ENCODE data around the gene HUNK. TPM values are rescaled to one million over a fixed set of nuclear protein-coding genes. Genes with fewer than 3 reads are reported as not detected.
A peak's percentile ranks its signal among the peaks of the same experiment; 100 is the strongest.

HUNK gene
- total RNA-seq, 1 donor from 2014 or later = 44.0 TPM

DNA sequence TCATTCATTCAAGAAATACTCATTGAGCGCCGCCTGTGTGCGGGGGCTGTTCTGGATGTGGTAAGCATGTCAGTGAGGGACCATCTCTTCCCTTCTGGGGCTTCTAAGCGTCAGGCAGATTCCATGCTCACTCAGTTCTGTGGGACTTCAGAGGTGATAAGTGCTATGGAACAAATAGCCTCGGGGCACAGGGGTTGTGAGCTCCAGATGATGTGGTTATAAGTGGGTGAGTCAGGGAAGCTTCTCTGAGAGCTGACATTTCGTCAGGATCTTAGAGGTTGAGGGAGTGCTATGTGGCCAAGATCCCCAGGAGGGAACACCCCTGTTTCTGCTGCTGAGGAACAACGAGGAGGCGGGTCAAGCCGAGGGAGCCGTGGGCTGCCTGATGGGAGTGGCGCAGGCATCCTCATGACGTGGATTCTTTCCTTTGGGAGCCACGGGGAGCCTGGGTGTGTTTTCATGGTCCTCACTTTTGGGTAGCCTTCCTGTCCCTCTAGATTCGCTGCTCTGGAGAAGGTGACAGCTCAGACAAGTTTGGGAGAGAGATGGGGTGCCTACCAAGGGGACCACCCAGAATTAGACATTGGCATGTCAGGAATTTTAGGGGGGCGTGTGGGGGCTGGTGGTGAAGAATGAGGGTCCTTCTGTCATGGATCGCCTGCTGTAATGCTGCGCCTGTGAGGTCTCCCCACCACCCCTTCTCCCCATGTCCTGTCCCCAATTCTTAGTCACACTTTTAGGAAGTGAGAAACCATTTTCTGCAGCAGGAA is 38.5 kb downstream of the HUNK start:
- TF ChIP-seq, protein P1, sequence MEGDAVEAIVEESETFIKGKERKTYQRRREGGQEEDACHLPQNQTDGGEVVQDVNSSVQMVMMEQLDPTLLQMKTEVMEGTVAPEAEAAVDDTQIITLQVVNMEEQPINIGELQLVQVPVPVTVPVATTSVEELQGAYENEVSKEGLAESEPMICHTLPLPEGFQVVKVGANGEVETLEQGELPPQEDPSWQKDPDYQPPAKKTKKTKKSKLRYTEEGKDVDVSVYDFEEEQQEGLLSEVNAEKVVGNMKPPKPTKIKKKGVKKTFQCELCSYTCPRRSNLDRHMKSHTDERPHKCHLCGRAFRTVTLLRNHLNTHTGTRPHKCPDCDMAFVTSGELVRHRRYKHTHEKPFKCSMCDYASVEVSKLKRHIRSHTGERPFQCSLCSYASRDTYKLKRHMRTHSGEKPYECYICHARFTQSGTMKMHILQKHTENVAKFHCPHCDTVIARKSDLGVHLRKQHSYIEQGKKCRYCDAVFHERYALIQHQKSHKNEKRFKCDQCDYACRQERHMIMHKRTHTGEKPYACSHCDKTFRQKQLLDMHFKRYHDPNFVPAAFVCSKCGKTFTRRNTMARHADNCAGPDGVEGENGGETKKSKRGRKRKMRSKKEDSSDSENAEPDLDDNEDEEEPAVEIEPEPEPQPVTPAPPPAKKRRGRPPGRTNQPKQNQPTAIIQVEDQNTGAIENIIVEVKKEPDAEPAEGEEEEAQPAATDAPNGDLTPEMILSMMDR (conservative IDR thresholded peaks at IDR 0.05) = no peak
- peaks cover 75% of the 10 kb centered on the region for H3K4me1 Mint-ChIP-seq (ENCODE audit: unreplicated experiment)
- no peaks in the 10 kb centered on the region for H3K27me3 Mint-ChIP-seq
- H3K4me3 Mint-ChIP-seq = peak overlapping the region; percentile 48
- DNase-seq (ENCODE audit: extremely low spot score, unreplicated experiment) = no peak
- peaks cover 16% of the 10 kb centered on the region for H3K36me3 Mint-ChIP-seq
- H3K27ac Mint-ChIP-seq = peak overlapping the region; percentile 54
- no peaks in the 10 kb centered on the region for H3K9me3 Mint-ChIP-seq

DNA sequence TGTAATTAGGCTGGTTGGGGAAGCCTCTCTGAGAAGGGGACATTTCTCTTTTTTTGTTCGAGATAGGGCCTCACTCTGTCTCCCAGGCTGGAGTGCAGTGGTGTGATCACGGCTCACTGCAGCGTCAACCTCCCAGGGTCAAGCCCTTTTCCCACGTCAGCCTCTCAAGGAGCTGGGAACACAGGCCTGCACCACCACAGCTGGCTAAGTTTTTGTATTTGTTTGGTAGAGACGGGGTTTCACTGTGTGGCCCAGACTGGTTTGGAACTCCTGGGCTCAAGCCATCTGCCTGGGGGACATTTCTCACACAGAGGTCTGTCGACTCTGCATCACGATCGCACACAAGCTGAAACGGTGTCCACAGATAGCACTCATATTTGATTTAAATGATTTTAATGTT is 39.7 kb downstream of the HUNK start:
- no peak for DNase-seq (ENCODE audit: extremely low spot score, unreplicated experiment)
- TF ChIP-seq, protein P1 (conservative IDR thresholded peaks at IDR 0.05) = no peak
- H3K4me3 Mint-ChIP-seq = peak overlapping the region; percentile 51
- peak overlapping the region; percentile 79 for H3K27ac Mint-ChIP-seq
- no peaks in the 10 kb centered on the region for H3K27me3 Mint-ChIP-seq
- H3K36me3 Mint-ChIP-seq = peaks cover 20% of the 10 kb centered on the region
- H3K4me1 Mint-ChIP-seq (ENCODE audit: unreplicated experiment) = peaks cover 72% of the 10 kb centered on the region
- H3K9me3 Mint-ChIP-seq = no peaks in the 10 kb centered on the region

DNA sequence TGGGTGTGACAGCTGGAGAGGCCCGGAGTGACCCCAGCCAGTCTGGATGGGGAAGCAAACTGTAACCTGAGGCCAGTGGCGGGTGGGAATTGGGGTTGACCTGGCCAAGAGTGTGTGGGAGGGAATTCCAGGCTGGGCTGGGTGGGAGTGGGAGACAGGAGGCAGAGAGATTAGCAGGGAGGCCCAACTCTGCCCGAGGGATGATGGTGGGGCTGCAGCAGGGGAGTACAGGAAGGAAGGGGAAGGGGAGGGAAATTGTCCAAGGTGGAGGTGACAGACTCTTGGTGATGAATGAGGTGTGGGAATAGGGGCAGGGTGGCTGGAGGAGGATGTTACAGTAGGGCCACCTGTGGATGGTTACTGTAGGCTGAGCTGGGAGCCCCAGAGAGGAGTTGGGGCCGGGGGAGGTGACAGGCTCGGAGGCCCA is 40.4 kb downstream of the HUNK start:
- no peak for DNase-seq (ENCODE audit: extremely low spot score, unreplicated experiment)
- no peaks in the 10 kb centered on the region for H3K27me3 Mint-ChIP-seq
- H3K4me3 Mint-ChIP-seq = peak overlapping the region; percentile 36
- peak overlapping the region; percentile 79 for H3K27ac Mint-ChIP-seq
- TF ChIP-seq, protein P1 (conservative IDR thresholded peaks at IDR 0.05) = no peak
- peaks cover 74% of the 10 kb centered on the region for H3K4me1 Mint-ChIP-seq (ENCODE audit: unreplicated experiment)
- H3K9me3 Mint-ChIP-seq = peaks cover 4% of the 10 kb centered on the region
- peaks cover 26% of the 10 kb centered on the region for H3K36me3 Mint-ChIP-seq

DNA sequence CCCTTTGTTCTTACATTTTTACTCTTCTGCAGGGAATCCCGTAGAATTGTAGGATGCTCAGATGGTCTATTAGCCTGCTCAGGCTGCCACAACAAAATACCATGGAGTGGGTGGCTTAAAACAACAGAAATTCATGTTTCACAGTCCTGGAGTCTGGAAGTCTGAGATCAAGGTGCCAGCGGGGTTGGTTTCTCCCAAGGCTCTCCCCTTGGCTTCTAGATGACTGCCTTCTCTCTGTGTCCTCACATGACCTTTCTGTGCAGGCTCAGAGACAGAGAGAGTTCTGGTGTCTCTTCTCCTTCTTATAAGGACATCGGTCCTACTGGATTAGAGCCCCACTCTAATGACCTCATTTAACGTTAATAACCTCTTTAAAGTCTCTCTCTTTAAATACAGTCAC is 41.7 kb downstream of the HUNK start:
- Mint-ChIP-seq H3K36me3 (peaks cover 31% of the 10 kb centered on the region), H3K4me1 (ENCODE audit: unreplicated experiment) (peaks cover 61% of the 10 kb centered on the region), H3K4me3 (peak overlapping the region; percentile 39), H3K27ac (peak overlapping the region; percentile 63), H3K9me3 (peaks cover 9% of the 10 kb centered on the region), H3K27me3 (no peaks in the 10 kb centered on the region)
- DNase-seq (ENCODE audit: extremely low spot score, unreplicated experiment) = no peak
- TF ChIP-seq, protein P1 (conservative IDR thresholded peaks at IDR 0.05) = no peak

DNA sequence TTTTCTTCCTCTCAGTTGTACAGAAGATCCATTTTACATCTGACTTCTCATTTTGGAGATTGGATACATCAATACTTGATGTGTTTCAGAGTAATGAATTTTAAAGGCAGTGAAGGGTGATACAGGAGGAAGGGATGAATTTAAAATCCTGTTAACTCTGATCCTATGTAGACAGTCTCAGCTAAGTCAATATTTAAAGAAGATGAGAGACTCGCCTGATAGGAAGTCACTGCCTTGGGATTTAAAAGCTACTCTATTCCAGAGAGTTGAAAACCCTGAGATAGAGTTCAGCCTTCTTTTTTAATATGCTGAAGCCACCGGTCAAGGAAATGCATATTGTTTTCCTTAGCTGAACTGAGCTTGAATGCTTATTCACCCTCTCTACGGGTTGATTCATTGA is 42.7 kb downstream of the HUNK start:
- Mint-ChIP-seq H3K9me3 (peaks cover 12% of the 10 kb centered on the region), H3K36me3 (peaks cover 36% of the 10 kb centered on the region), H3K27me3 (no peaks in the 10 kb centered on the region), H3K4me1 (ENCODE audit: unreplicated experiment) (peaks cover 58% of the 10 kb centered on the region), H3K27ac (peak overlapping the region; percentile 17), H3K4me3 (no peak overlapping the region)
- TF ChIP-seq, protein P1 (conservative IDR thresholded peaks at IDR 0.05) = no peak
- DNase-seq (ENCODE audit: extremely low spot score, unreplicated experiment) = no peak
